ENCODE data around the gene E4F1.

Gene E4F1

GRCh38 chr16:2206420-2206779 lies 17.0 kb upstream of the E4F1 start:
- DNase-seq (ENCODE audit: low spot score) = no peak
- no peak for FAIRE-seq

- FAIRE-seq (no peak), DNase-seq (ENCODE audit: low spot score) (no peak)
Observed at GRCh38 chr16:2206780-2207433, 16.5 kb upstream of the E4F1 start.

- DNase-seq (ENCODE audit: low spot score) (no peak), FAIRE-seq (no peak)
Observed at GRCh38 chr16:2207872-2208271, 15.5 kb upstream of the E4F1 start.

- FAIRE-seq (no peak), DNase-seq (ENCODE audit: low spot score) (no peak)
Observed at GRCh38 chr16:2208308-2208707, 15.1 kb upstream of the E4F1 start.

GRCh38 chr16:2208772-2209171 lies 14.6 kb upstream of the E4F1 start:
- no peak for FAIRE-seq
- DNase-seq (ENCODE audit: low spot score) = no peak

- DNase-seq (ENCODE audit: low spot score) = no peak
- no peak for FAIRE-seq
Observed at GRCh38 chr16:2209258-2210008, 14.0 kb upstream of the E4F1 start.

GRCh38 chr16:2210009-2210332 lies 13.4 kb upstream of the E4F1 start:
- DNase-seq (ENCODE audit: low spot score) = no peak
- FAIRE-seq = no peak

- DNase-seq (ENCODE audit: low spot score) (no peak), FAIRE-seq (no peak)
Observed at GRCh38 chr16:2210386-2211365, 12.7 kb upstream of the E4F1 start, which contains the start of gene BRICD5. BRICD5 (minus strand) TSS chr16:2210863; CDS start chr16:2210833, 30 bp downstream.

- no peak for DNase-seq (ENCODE audit: low spot score)
- no peak for FAIRE-seq
Observed at GRCh38 chr16:2211923-2212347, 11.5 kb upstream of the E4F1 start.

- FAIRE-seq = no peak
Observed at GRCh38 chr16:2212362-2213324, 10.7 kb upstream of the E4F1 start.

GRCh38 chr16:2213817-2214718 lies 9.3 kb upstream of the E4F1 start:
- no peak for DNase-seq (ENCODE audit: low spot score)
- no peak for FAIRE-seq

More at GRCh38 chr16:2212362-2213324, 10.7 kb upstream of the E4F1 start:
- peak; percentile 32 for DNase-seq (ENCODE audit: low spot score)

- DNase-seq (ENCODE audit: low spot score) (no peak), FAIRE-seq (peak; percentile 93)
Observed at GRCh38 chr16:2214719-2214968, 8.7 kb upstream of the E4F1 start, which contains the start of gene PGP. PGP (minus strand) TSS chr16:2214840; CDS start chr16:2214777, 63 bp downstream.

GRCh38 chr16:2216330-2216729 lies 7.1 kb upstream of the E4F1 start:
- FAIRE-seq (no peak), DNase-seq (ENCODE audit: low spot score) (no peak)

- DNase-seq (ENCODE audit: low spot score) (peak; percentile 59), FAIRE-seq (no peak)
Observed at GRCh38 chr16:2223942-2224486, 623 bp downstream of the E4F1 start.

- DNase-seq (ENCODE audit: low spot score) (no peak), FAIRE-seq (no peak)
Observed at GRCh38 chr16:2226245-2226793, 2.9 kb downstream of the E4F1 start.

- DNase-seq (ENCODE audit: low spot score) (no peak), FAIRE-seq (no peak)
Observed at GRCh38 chr16:2226918-2227317, 3.5 kb downstream of the E4F1 start.

- DNase-seq (ENCODE audit: low spot score) (no peak), FAIRE-seq (no peak)
Observed at GRCh38 chr16:2228161-2228824, 4.9 kb downstream of the E4F1 start.

GRCh38 chr16:2229091-2229490 lies 5.7 kb downstream of the E4F1 start:
- FAIRE-seq (no peak), DNase-seq (ENCODE audit: low spot score) (no peak)
